ENCODE data around the gene ERBB4.

DNA sequence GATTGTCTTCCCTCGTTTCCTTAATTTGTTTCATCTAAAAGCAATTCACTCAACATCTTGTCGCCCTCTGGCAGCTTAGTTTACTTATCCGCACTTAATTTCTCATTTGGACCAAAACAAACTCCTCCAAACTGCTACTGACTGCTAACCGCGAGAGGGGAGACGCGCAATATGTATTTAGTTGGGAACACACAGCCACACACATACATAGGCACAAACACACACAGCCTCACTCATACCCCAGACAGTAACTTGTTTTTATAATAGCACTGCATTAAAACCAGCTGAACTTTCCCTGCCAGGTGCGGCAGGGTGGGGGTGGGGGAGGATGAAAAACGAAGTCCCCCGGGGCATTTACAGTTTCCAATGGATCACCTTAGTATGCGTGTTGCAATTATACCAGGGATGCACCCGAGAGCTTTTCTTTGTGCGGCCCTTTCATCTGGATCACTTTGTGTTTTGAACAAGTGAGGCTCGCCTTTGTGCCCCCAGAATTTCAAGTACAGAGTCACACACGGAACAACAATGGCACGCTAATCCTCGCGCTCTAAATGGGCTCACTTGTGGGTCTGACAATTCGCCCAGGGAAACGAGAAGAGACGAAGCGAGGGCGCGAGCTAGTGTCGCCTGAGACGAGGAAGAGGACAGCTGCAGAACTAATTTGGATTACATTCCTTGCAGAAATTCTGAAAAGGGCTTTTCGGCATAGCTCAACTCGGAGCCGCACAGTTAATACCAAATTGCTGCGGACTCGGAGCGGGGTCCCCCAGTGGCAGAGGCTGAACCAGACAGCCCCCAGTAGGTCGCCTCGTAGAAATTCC, 2.4 kb downstream of the ERBB4 start:
- TF ChIP-seq JUN (IDR thresholded peaks at IDR 0.05) (no peak), NFE2L2 (conservative IDR thresholded peaks at IDR 0.05; ENCODE audit: low read length) (no peak), RAD21 (conservative IDR thresholded peaks at IDR 0.05 in 1 of 2, IDR thresholded peaks at IDR 0.05 in 1 of 2) (no peak), HDAC2 (IDR thresholded peaks at IDR 0.05) (no peak), SMC3 (IDR thresholded peaks at IDR 0.05) (no peak), BHLHE40 (IDR thresholded peaks at IDR 0.05; ENCODE audit: low read depth, low read length) (no peak), RFX5 (IDR thresholded peaks at IDR 0.05) (no peak), EHMT2 (IDR thresholded peaks at IDR 0.05; ENCODE audit: low read depth) (no peak), CEBPB (IDR thresholded peaks at IDR 0.05) (no peak), POLR2A (IDR thresholded peaks at IDR 0.05; ENCODE audit: low read length) (no peak), KDM1A (IDR thresholded peaks at IDR 0.05; ENCODE audit: low read depth) (no peak)
- TF ChIP-seq, protein P1, sequence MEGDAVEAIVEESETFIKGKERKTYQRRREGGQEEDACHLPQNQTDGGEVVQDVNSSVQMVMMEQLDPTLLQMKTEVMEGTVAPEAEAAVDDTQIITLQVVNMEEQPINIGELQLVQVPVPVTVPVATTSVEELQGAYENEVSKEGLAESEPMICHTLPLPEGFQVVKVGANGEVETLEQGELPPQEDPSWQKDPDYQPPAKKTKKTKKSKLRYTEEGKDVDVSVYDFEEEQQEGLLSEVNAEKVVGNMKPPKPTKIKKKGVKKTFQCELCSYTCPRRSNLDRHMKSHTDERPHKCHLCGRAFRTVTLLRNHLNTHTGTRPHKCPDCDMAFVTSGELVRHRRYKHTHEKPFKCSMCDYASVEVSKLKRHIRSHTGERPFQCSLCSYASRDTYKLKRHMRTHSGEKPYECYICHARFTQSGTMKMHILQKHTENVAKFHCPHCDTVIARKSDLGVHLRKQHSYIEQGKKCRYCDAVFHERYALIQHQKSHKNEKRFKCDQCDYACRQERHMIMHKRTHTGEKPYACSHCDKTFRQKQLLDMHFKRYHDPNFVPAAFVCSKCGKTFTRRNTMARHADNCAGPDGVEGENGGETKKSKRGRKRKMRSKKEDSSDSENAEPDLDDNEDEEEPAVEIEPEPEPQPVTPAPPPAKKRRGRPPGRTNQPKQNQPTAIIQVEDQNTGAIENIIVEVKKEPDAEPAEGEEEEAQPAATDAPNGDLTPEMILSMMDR (IDR thresholded peaks at IDR 0.05), result no peak
- TF ChIP-seq, protein P2, sequence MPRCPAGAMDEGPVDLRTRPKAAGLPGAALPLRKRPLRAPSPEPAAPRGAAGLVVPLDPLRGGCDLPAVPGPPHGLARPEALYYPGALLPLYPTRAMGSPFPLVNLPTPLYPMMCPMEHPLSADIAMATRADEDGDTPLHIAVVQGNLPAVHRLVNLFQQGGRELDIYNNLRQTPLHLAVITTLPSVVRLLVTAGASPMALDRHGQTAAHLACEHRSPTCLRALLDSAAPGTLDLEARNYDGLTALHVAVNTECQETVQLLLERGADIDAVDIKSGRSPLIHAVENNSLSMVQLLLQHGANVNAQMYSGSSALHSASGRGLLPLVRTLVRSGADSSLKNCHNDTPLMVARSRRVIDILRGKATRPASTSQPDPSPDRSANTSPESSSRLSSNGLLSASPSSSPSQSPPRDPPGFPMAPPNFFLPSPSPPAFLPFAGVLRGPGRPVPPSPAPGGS (IDR thresholded peaks at IDR 0.05), result no peak
